Spleen (tissue), 11 donors: Measurements from ENCODE around the gene RET. TPM values are rescaled to one million over a fixed set of nuclear protein-coding genes. Genes with fewer than 3 reads are reported as not detected.
A peak's percentile ranks its signal among the peaks of the same experiment; 100 is the strongest.

Source experiments
- DNase-seq: peaks from one replicate; pipeline ENCODE4 v3.0.0-alpha.2; 2020
- H3K27ac ChIP-seq, 8 donors: fragments of 200-600 bp; sonication (generic) in 7 of 8; 1 replicate in 4 of 8; 2 replicates in 4 of 8; pipeline versions ENCODE4 v1.5.0 to v1.8.0; 2016 to 2021; ENCODE audit warnings: inconsistent platforms in 4 of 8, mild to moderate bottlenecking in 4 of 8, moderate library complexity in 1 of 8
- H3K27me3 ChIP-seq, 7 donors: fragments of 200-600 bp; sonication (generic) in 6 of 7; replicated peaks in 1 of 7; 1 replicate in 4 of 7; 2 replicates in 3 of 7; pipeline versions ENCODE4 v1.5.0 to v1.8.0; 2016 to 2021; ENCODE audit warnings: inconsistent platforms in 3 of 7, mild to moderate bottlenecking in 1 of 7
- H3K36me3 ChIP-seq, 6 donors: fragments of 200-600 bp; sonication (generic) in 5 of 6; 1 replicate in 4 of 6; 2 replicates in 2 of 6; pipeline versions ENCODE4 v1.5.0 to v1.8.0; 2016 to 2021; ENCODE audit warnings: inconsistent platforms in 2 of 6
- H3K4me1 ChIP-seq, 6 donors: fragments of 200-600 bp; sonication (generic) in 5 of 6; 1 replicate in 3 of 6; 2 replicates in 3 of 6; pipeline versions ENCODE4 v1.5.0 to v1.8.0; 2016 to 2021; ENCODE audit warnings: inconsistent platforms in 3 of 6
- H3K4me3 ChIP-seq, 8 donors: fragments of 200-600 bp; sonication (generic) in 7 of 8; 1 replicate in 4 of 8; 2 replicates in 4 of 8; pipeline versions ENCODE4 v1.5.0 to v1.8.0; 2016 to 2021; ENCODE audit warnings: inconsistent platforms in 4 of 8, mild to moderate bottlenecking in 4 of 8, moderate library complexity in 2 of 8
- H3K9me3 ChIP-seq, 8 donors: fragments of 200-600 bp; sonication (generic) in 7 of 8; 1 replicate in 4 of 8; 2 replicates in 4 of 8; pipeline versions ENCODE4 v1.5.0 to v1.8.0; 2016 to 2021; ENCODE audit warnings: inconsistent platforms in 4 of 8
- CTCF ChIP-seq, 11 experiments: fragments of 200-600 bp in 7 of 11; fragments of 450-650 bp in 4 of 11; sonication (generic) in 4 of 11; IDR thresholded peaks in 8 of 11; conservative IDR thresholded peaks in 3 of 11; 1 replicate in 7 of 11; 2 replicates in 4 of 11; pipeline versions ENCODE4 v1.4.0 to v1.8.0; 2016 to 2021; ENCODE audit warnings: antibody characterized with exemption in 11 of 11, inconsistent platforms in 4 of 11, mild to moderate bottlenecking in 1 of 11
- POLR2A ChIP-seq, 3 donors: fragments of 450-650 bp; IDR thresholded peaks; one replicate each; pipeline ENCODE4 v1.5.1; 2017; ENCODE audit warnings: antibody characterized with exemption in 3 of 3, mild to moderate bottlenecking in 1 of 3
- POLR2AphosphoS5 ChIP-seq, 3 donors: sonication (generic); formaldehyde crosslinking; IDR thresholded peaks; one replicate each; pipeline ENCODE4 v1.5.1; 2017; ENCODE audit warnings: antibody characterized with exemption in 3 of 3
- WGBS, 5 donors: extraction: QIAGEN DNeasy Blood & Tissue Kit in 3 of 5; methylation state at CpG; one replicate each; pipeline versions ENCODE4 v1.1.5 to v1.1.7; 2013 to 2018; 5-methylcytosine and 5-hydroxymethylcytosine counted together
- intact Hi-C: fragments of 100-400 bp; cut with DNase I; formaldehyde crosslinking; loops from one replicate; pipeline ENCODE4 v1.15.0; 2023; ENCODE audit warnings: low total_unique reads
- polyA plus RNA-seq, 3 donors: library from polyadenylated mRNA; stranded (reverse); fragments of 200-250 nt; gene quantifications; one replicate each; pipeline ENCODE4 v1.2.1, GENCODE V29; 2013
- total RNA-seq, 7 donors: library from RNA; depleted of rRNA in 3 of 7; stranded (reverse); fragments of >200 nt in 3 of 7; fragmentation: NEBNext Ultra II Directional in 4 of 7; extraction: Animal tissue kit (Norgen Biotek cat#: 25700) in 4 of 7; gene quantifications; one replicate each; pipeline versions ENCODE4 v1.1.0 to v1.2.1, GENCODE V29; 2016 to 2021
- donor health status: healthy with polysubstance abuse.
- donor health status: DM: no; HTN: no; CAD: no; lungs with moderate emphysema.
- donor health status: DM: no; HTN: no; CAD: no.
- donor health status: Bipolar disorder and iron deficiency.
- donor health status: healthy.
- donor health status: DM: no; HTN: no; CAD: no.
- donor health status: DM: yes; HTN: yes; CAD: no.

RET gene
- total and polyA plus RNA-seq, 10 donors: 0.02 to 0.54 (median 0.31) TPM; not detected in 2

- DNase-seq: peak; percentile 51
- H3K27ac ChIP-seq: no peak overlapping the region
- intact Hi-C loops: no loop called here
- H3K36me3 ChIP-seq: no peaks in the 10 kb centered on the region
- H3K4me1 ChIP-seq: peaks cover 6 to 29% (median 17%) of the 10 kb centered on the region in 6 donors
- TF ChIP-seq POLR2A (IDR thresholded peaks at IDR 0.05) (no peak), POLR2AphosphoS5 (IDR thresholded peaks at IDR 0.05) (no peak)
- H3K4me3 ChIP-seq: no peak overlapping the region
- 87 to 93% (median 90%) methylated on average over 11 to 18 of the region's 18 CpGs for WGBS, 5 donors
- no peaks in the 10 kb centered on the region for H3K9me3 ChIP-seq
- no peaks in the 10 kb centered on the region for H3K27me3 ChIP-seq
These were observed 41.1 kb downstream of the RET start for GRCh38 chr10:43117777-43118583.

GRCh38 chr10:43118631-43119415 lies 42.0 kb downstream of the RET start:
- H3K27ac ChIP-seq: no peak overlapping the region
- no peaks in the 10 kb centered on the region for H3K27me3 ChIP-seq
- DNase-seq: peak; percentile 75
- no peaks in the 10 kb centered on the region for H3K36me3 ChIP-seq
- H3K9me3 ChIP-seq: no peaks in the 10 kb centered on the region
- H3K4me1 ChIP-seq: peaks cover 6 to 29% (median 17%) of the 10 kb centered on the region in 6 donors
- no peak overlapping the region for H3K4me3 ChIP-seq
- intact Hi-C loops: no loop called here
- no peak for TF ChIP-seq POLR2AphosphoS5 (IDR thresholded peaks at IDR 0.05)
- TF ChIP-seq CTCF (IDR thresholded peaks at IDR 0.05 in 8 of 11, conservative IDR thresholded peaks at IDR 0.05 in 3 of 11): no peak
- TF ChIP-seq POLR2A (IDR thresholded peaks at IDR 0.05): no peak
- WGBS, 5 donors: 85 to 89% (median 88%) methylated on average over 18 to 19 of the region's 19 CpGs

- Histone ChIP-seq H3K27me3 (no peaks in the 10 kb centered on the region), H3K9me3 (no peaks in the 10 kb centered on the region), H3K4me1 (peaks cover 6 to 29% (median 17%) of the 10 kb centered on the region in 6 donors), H3K27ac (no peak overlapping the region), H3K4me3 (no peak overlapping the region), H3K36me3 (no peaks in the 10 kb centered on the region)
- DNase-seq: peak; percentile 82
- intact Hi-C loops: no loop called here
- WGBS, 5 donors: 91 to 95% (median 93%) methylated on average over 14 to 31 of the region's 31 CpGs
- TF ChIP-seq CTCF (IDR thresholded peaks at IDR 0.05 in 8 of 11, conservative IDR thresholded peaks at IDR 0.05 in 3 of 11): no peak
- TF ChIP-seq POLR2AphosphoS5 (IDR thresholded peaks at IDR 0.05): no peak
- TF ChIP-seq POLR2A (IDR thresholded peaks at IDR 0.05): no peak
These were observed 42.7 kb downstream of the RET start for GRCh38 chr10:43119416-43120115.

- TF ChIP-seq POLR2AphosphoS5 (IDR thresholded peaks at IDR 0.05): no peak
- Histone ChIP-seq H3K9me3 (no peaks in the 10 kb centered on the region), H3K27ac (peak overlapping the region in 4 of 8 donors; percentile 28 to 79 (median 66)), H3K4me1 (peaks cover 6 to 29% (median 17%) of the 10 kb centered on the region in 6 donors), H3K27me3 (no peaks in the 10 kb centered on the region), H3K4me3 (no peak overlapping the region), H3K36me3 (no peaks in the 10 kb centered on the region)
- peak; percentile 75 for DNase-seq
- WGBS, 5 donors: 73 to 79% (median 76%) methylated on average over 19 of the region's 19 CpGs
- intact Hi-C loops: no loop called here
These were observed 43.5 kb downstream of the RET start for GRCh38 chr10:43120116-43120928.
